ENCODE measurements around the gene IL4R.
A peak's percentile ranks its signal among the peaks of the same experiment; 100 is the strongest.

IL4R gene

DNA sequence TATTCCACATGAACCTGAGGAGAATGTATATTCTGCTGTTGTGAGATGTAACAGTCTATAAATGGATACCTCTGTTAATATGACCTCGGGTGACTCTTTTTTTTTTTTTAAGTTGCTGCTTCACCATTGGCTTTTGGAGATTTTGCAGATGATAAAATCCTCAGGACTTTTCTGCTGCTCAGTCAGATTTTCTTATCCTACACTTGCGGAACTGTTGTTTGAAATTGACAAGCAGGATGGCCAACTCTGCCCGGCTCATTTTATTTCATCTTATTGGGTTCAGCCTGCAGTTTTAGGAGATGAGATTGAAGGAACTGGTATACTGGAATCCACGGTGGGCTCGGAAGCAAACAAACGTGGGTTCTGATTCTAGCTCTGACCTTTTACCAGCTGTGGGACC, 19.3 kb downstream of the IL4R start:
- DNase-seq, result no peak

DNA sequence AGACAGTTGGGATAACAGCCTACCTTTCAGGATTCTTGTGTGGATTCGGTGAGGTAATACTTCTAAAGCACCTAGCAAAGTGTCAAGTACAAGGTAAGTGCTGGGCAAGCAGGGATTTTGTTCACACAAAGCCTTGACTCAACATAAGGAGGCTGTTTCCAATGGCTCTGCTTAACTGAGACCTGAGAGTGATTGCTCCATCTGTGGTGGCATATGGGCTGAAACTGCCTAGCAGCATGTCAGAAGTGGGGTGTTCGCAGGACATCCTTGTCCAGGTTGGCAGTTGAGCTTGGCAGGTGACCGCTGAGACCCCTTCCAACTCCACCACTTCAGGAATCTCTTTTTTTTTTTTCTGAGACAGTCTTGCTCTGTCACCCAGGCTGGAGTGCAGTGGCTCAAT, 19.8 kb downstream of the IL4R start:
- DNase-seq, result no peak

GRCh38 chr16:27334192-27334764, 20.5 kb downstream of the IL4R start:
- no peak for DNase-seq

DNA sequence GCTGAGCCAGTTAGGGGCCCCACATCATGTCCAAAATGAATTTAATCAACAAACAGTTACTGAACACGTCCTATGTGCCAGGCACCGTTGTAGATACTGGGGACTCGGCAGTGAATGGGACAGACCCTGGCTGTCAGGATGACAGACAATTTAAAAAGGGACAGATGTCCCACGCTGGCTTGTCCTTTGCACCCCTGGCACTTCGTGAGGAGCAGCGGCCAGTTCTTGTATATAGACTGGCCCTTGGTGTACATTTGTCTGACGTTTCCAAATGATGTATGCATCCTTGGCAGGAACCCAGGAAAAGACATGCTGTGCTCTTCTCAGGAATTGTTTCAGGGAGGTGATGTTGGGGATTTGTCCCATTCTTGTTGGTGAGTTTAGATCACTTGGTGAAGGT, 21.1 kb downstream of the IL4R start:
- DNase-seq, result no peak

- no peak for DNase-seq
Observed at GRCh38 chr16:27335349-27336053, 21.7 kb downstream of the IL4R start.

DNA sequence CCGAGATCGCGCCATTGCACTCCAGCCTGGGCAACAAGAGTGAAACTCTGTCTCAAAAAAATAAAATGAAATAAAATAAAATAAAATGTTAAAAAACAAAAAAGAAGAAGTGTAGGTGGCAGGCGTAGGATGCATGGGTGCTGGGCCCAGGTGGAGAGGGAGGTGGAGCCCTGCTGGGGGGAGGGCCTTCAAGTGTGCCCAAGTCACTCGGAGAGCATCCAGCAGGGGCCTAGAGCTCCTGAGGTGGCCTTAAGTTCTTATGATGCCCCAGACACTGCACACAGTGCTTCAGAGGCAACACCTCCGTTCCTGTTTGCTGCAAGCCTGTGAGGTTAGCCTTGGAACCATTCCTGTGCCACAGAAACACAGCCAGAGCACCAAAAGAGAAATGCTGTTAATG, 23.2 kb downstream of the IL4R start:
- DNase-seq, result no peak

DNA sequence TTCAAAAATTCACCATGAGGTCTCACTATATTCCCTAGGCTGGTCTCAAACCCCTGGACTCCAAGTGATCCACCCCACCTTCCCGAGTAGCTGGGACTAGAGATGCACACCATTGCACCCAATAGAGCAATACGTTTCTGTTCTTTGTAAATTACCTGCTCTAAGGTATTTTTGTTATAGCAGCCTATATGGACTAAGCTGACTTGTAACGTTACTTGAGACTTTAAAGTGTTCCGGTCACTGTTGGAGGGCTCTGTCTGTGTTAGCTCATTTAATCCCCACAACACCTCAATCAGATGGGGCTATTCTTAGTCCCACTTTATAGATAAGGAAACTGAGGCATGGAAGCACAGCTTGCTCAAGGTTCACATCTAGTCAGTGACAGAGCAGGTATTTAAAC, 25.4 kb downstream of the IL4R start:
- no peak for DNase-seq

DNA sequence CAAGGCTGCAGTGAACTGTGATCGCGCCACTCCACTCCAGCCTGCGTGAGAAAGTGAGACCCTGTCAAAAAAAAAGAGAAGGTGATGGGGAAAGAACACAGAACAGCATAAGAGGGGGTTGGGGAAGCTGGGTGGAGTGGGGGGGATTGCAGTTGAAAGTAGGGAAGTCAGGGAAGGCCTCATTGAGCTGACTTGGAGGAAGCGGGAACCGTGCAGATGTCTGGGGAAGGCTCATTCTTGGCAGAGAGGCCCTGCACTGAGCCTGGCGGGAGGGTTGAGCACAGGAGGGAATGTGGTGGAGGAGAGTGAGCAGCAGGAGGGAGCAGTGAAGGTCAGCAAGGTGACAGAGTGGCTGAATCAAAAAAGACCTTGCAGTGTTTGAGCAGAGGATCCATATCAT, 26.9 kb downstream of the IL4R start:
- DNase-seq, result no peak

DNA sequence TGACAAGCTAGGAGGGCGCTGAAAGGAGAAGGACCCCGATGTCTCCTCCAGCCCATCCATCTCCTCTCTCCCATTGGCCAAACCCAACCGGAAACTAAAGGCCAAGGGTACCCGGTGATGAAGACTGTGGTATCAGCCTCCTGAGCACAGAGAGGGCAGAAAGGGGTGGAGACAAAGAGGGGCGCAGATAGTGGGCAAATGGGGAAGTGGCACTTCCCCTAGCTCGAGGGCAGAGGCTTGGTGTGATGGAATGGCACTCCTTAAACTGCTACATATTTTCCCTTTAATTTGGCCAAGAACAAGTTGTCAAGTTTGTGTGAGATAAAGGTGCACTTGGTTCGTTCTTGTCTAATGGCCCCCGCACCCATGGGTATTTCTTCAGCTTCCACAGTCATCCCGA, 27.8 kb downstream of the IL4R start:
- DNase-seq, result no peak

GRCh38 chr16:27341971-27342370, 28.2 kb downstream of the IL4R start:
- DNase-seq, result no peak

- DNase-seq, result no peak
Observed at GRCh38 chr16:27344721-27345120, 30.9 kb downstream of the IL4R start.

- no peak for DNase-seq
Observed at GRCh38 chr16:27345201-27345600, 31.4 kb downstream of the IL4R start.

- peak; percentile 14 for DNase-seq
Observed at GRCh38 chr16:27346819-27347218, 33.0 kb downstream of the IL4R start.

DNA sequence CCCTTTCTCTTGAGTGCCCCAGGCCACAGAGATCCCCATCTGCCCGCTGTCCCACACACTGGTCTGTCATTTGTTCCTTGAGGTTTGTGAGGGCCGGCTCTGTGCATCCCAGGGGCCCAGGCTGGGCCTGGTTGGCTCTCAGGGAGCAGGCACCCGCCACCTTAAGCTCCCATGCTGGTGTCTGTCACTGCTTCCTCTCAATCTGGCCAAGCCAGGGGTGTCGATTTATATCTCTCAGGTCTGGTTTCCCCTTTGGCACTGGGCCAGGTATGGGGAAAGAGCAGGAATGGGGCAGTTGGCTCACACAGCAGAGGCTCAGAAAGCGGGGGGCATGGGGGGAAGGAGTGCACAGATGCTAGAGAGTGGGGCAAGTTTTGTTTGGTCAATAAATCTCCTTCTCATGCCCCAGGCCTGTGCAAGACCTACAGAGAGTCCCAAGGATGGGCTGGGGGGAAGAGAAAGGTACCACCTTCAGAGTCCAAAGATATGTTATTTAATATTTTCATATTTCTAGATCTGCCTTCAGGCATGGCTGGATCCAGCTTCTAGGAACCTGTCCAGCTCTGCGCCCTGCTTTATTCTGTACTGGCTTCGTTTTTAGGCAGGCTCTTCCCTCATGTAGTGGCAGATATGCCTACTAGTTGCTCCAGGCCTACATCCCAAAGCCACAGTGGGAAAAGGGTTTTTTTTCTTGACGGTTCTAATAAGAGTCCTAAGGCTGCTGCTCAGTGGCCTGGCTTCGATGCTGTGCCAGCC, 34.3 kb downstream of the IL4R start:
- DNase-seq, result no peak

DNA sequence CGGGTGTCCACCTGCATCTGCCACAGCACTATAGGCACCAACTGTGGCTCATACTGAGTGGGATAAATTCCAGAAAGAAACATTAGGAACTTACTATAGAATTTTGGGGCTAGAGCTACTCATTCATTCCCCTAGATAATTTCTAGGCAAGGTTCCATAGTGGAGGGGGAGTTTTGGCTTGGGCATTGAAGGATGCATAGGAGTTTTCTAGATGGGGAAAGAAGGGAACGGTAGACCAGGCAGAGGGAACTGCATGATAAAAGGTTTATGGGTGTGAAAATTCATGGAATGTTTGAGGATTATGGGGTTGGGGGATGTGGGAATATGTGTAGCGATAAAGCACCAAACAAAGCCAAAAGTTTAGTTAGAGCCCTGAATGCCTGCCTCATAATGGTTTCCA, 35.5 kb downstream of the IL4R start:
- no peak for DNase-seq

GRCh38 chr16:27350006-27350405, 36.2 kb downstream of the IL4R start:
- DNase-seq, result no peak

GRCh38 chr16:27351989-27352388, 38.2 kb downstream of the IL4R start:
- no peak for DNase-seq

DNA sequence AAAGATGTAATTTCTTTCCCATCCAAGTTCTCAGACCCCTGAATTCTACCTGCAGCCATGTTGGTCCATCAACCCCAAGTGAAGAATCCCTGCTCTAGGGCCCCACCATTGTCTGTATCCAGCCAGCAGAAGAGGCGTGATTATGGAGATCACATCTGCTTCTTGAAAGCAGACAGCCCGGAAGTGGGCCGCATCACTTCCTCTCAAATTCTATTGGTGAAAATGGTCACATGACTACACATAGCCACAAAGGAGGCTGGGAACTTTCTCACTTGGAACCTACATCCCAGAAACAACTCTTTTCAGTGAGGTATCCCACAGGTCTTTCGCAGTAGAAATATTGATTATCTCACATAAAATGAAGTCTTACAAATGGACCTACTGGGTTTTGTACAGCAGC, 40.1 kb downstream of the IL4R start:
- DNase-seq, result no peak

GRCh38 chr16:27355610-27356009, 41.8 kb downstream of the IL4R start:
- DNase-seq, result no peak

- DNase-seq, result no peak
Observed at GRCh38 chr16:27356794-27357193, 43.0 kb downstream of the IL4R start.

GRCh38 chr16:27359051-27359450, 45.3 kb downstream of the IL4R start:
- DNase-seq, result no peak

DNA sequence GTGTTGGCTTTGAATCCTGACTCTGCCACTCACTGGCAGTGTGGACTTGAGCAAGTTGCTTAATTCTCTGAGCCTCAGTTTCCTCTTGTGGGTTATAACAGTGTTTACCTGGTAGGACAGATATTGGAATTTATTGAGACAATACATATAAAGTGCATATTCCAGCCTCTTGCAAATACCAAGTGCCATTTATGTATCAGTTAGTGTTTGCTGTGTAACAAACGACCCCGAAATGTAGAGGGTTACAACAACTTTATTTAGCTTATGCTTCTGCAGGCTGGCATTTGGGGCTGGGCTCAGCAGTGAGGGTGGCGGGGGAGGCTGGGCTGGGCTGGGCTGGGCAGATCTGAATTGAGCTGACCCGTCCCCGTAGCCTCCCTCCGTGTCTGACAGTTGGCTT, 45.8 kb downstream of the IL4R start:
- no peak for DNase-seq

GRCh38 chr16:27361987-27362386, 48.2 kb downstream of the IL4R start:
- no peak for DNase-seq

GRCh38 chr16:27362570-27363245, 48.9 kb downstream of the IL4R start:
- no peak for DNase-seq
